ENCODE data around the gene CRACR2B. TPM values are rescaled to one million over a fixed set of nuclear protein-coding genes. Genes with fewer than 3 reads are reported as not detected.
A peak's percentile ranks its signal among the peaks of the same experiment; 100 is the strongest.

The CRACR2B gene
- total RNA-seq, 6 experiments from 2014 or later, result 0.63 to 2.2 (median 1.2) TPM

GRCh38 chr11:864898-865297 lies 37.2 kb downstream of the CRACR2B start:
- no peak overlapping the region for H3K27ac Mint-ChIP-seq
- no peaks in the 10 kb centered on the region for H3K36me3 Mint-ChIP-seq (ENCODE audit: low read depth)
- no peaks in the 10 kb centered on the region; the same call in 1 of the 2 replicates for H3K4me1 Mint-ChIP-seq (ENCODE audit: low read depth)
- DNase-seq, result no peak
- no peaks in the 10 kb centered on the region for H3K9me3 Mint-ChIP-seq
- no peak overlapping the region for H3K4me3 Mint-ChIP-seq
- H3K27me3 Mint-ChIP-seq (ENCODE audit: insufficient read depth), result peaks cover 23% of the 10 kb centered on the region
- TF ChIP-seq, protein P1, sequence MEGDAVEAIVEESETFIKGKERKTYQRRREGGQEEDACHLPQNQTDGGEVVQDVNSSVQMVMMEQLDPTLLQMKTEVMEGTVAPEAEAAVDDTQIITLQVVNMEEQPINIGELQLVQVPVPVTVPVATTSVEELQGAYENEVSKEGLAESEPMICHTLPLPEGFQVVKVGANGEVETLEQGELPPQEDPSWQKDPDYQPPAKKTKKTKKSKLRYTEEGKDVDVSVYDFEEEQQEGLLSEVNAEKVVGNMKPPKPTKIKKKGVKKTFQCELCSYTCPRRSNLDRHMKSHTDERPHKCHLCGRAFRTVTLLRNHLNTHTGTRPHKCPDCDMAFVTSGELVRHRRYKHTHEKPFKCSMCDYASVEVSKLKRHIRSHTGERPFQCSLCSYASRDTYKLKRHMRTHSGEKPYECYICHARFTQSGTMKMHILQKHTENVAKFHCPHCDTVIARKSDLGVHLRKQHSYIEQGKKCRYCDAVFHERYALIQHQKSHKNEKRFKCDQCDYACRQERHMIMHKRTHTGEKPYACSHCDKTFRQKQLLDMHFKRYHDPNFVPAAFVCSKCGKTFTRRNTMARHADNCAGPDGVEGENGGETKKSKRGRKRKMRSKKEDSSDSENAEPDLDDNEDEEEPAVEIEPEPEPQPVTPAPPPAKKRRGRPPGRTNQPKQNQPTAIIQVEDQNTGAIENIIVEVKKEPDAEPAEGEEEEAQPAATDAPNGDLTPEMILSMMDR (IDR thresholded peaks at IDR 0.05), result no peak

GRCh38 chr11:865462-866430 lies 38.0 kb downstream of the CRACR2B start:
- peaks cover 26% of the 10 kb centered on the region for H3K27me3 Mint-ChIP-seq (ENCODE audit: insufficient read depth)
- DNase-seq, result no peak
- no peaks in the 10 kb centered on the region for H3K9me3 Mint-ChIP-seq
- H3K27ac Mint-ChIP-seq, result no peak overlapping the region
- TF ChIP-seq, protein P1 (IDR thresholded peaks at IDR 0.05), result no peak
- no peaks in the 10 kb centered on the region for H3K36me3 Mint-ChIP-seq (ENCODE audit: low read depth)
- H3K4me3 Mint-ChIP-seq, result peak overlapping the region; percentile 39; the same call in 1 of the 2 replicates
- no peaks in the 10 kb centered on the region for H3K4me1 Mint-ChIP-seq (ENCODE audit: low read depth)

- no peak overlapping the region for H3K27ac Mint-ChIP-seq
Measured at GRCh38 chr11:866481-866880, 38.8 kb downstream of the CRACR2B start.

DNA sequence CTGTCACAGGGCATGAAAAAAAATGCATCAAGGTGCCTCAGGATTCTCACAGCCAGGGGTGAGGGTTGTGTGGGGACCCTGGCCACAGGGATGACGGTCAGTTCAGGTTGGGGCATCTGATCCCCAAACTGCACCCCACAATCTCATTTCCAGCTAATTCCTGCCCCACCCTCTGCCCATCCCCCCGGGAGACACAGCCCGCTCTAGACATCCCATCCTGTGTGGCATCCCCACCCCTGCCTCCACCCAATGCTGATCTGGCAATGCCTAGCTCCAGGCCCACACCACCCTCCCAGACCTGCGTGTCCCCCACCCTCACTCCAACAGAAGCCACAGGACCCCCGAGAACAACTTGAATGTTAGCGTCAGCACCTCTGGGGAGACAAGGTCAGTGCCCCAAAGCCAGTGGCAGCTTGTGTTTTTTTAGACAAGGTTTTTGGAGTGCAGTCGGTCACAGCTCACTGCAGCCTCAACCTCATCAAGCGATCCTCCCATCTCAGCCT lies 40.2 kb downstream of the CRACR2B start:
- Mint-ChIP-seq H3K9me3 (no peaks in the 10 kb centered on the region), H3K27ac (peak overlapping the region; percentile 9; the same call in 1 of the 2 replicates), H3K4me1 (ENCODE audit: low read depth) (peaks cover 10% of the 10 kb centered on the region), H3K36me3 (ENCODE audit: low read depth) (no peaks in the 10 kb centered on the region), H3K27me3 (ENCODE audit: insufficient read depth) (peaks cover 26% of the 10 kb centered on the region), H3K4me3 (no peak overlapping the region; the same call in 1 of the 2 replicates)
- TF ChIP-seq, protein P1 (IDR thresholded peaks at IDR 0.05), result no peak
- no peak for DNase-seq

More at GRCh38 chr11:866481-866880, 38.8 kb downstream of the CRACR2B start:
- Mint-ChIP-seq H3K4me1 (ENCODE audit: low read depth) (no peaks in the 10 kb centered on the region), H3K27me3 (ENCODE audit: insufficient read depth) (peaks cover 24% of the 10 kb centered on the region), H3K9me3 (no peaks in the 10 kb centered on the region), H3K36me3 (ENCODE audit: low read depth) (no peaks in the 10 kb centered on the region), H3K4me3 (no peak overlapping the region)
- no peak for DNase-seq
- TF ChIP-seq, protein P1 (IDR thresholded peaks at IDR 0.05), result no peak

DNA sequence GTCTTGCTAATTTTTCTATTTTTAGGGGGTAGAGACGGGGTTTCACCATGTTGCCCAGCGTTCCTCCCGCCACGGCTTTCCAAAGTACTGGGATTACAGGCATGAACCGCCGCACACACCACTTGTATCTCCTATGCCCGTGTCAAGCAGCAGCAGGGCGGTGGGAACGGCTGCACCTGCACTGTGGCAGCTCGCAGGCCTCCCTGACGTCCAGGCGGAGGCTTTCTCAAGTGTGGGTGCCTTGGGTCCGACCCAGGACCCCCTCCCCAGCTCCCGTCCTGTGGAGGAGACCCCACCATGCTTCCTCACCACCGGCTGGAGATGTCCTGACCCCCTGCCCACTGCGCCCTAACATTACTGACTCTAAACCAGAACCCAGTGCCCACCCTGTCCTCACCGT lies 40.7 kb downstream of the CRACR2B start:
- Mint-ChIP-seq H3K9me3 (no peaks in the 10 kb centered on the region), H3K27me3 (ENCODE audit: insufficient read depth) (peaks cover 26% of the 10 kb centered on the region)

More for the DNA sequence above, 40.7 kb downstream of the CRACR2B start:
- Mint-ChIP-seq H3K4me3 (no peak overlapping the region), H3K4me1 (ENCODE audit: low read depth) (peaks cover 10% of the 10 kb centered on the region), H3K27ac (peak overlapping the region; percentile 30; the same call in 1 of the 2 replicates), H3K36me3 (ENCODE audit: low read depth) (no peaks in the 10 kb centered on the region)
- TF ChIP-seq, protein P1 (IDR thresholded peaks at IDR 0.05), result no peak
- no peak for DNase-seq

Measured in HFFc6 (cell line).